Breast epithelium (tissue), 4 donors: Measurements from ENCODE around the gene SERPINA5. TPM values are rescaled to one million over a fixed set of nuclear protein-coding genes. Genes with fewer than 3 reads are reported as not detected.
"Not testable (repeated sequence)": the region's sequence is repeated elsewhere in the genome, so short reads cannot be mapped to it uniquely, and the experiment has no call there.

Source experiments
- DNase-seq, 2 donors: peaks; one replicate each; pipeline ENCODE4 v3.0.0-alpha.2; 2019; ENCODE audit warnings: low spot score in 2 of 2
- H3K27ac ChIP-seq, 2 donors: fragments of 200-600 bp; sonication (generic) in 1 of 2; one replicate each; pipeline ENCODE4 v1.5.1; 2016 to 2019; ENCODE audit warnings: mild to moderate bottlenecking in 1 of 2
- H3K27me3 ChIP-seq, 2 donors: fragments of 200-600 bp; sonication (generic) in 1 of 2; one replicate each; pipeline versions ENCODE4 v1.5.1 to v1.6.0; 2017 to 2019; ENCODE audit warnings: control low read depth in 1 of 2, mild to moderate bottlenecking in 1 of 2
- H3K36me3 ChIP-seq: fragments of 200-600 bp; one replicate; pipeline ENCODE4 v1.5.1; 2019
- H3K4me1 ChIP-seq, 2 donors: fragments of 200-600 bp; sonication (generic); one replicate each; pipeline ENCODE4 v1.5.1; 2016 to 2019; ENCODE audit warnings: control low read depth in 1 of 2
- H3K4me3 ChIP-seq, 3 donors: fragments of 200-600 bp; sonication (generic); 1 replicate in 2 of 3; 2 replicates in 1 of 3; pipeline ENCODE4 v1.5.1; 2016 to 2019; ENCODE audit warnings: mild to moderate bottlenecking in 3 of 3, moderate library complexity in 2 of 3
- H3K9me3 ChIP-seq, 2 donors: fragments of 200-600 bp; sonication (generic) in 1 of 2; one replicate each; pipeline ENCODE4 v1.5.1; 2016 to 2019; ENCODE audit warnings: control low read depth in 1 of 2
- POLR2A ChIP-seq: fragments of 450-650 bp; IDR thresholded peaks from one replicate; pipeline ENCODE4 v1.6.1; 2016; ENCODE audit warnings: antibody characterized with exemption, mild to moderate bottlenecking, moderate library complexity
- POLR2AphosphoS5 ChIP-seq, 3 donors: sonication (generic); formaldehyde crosslinking; IDR thresholded peaks; one replicate each; pipeline ENCODE4 v1.6.1; 2017; ENCODE audit warnings: antibody characterized with exemption in 3 of 3
- intact Hi-C: fragments of 100-400 bp; cut with DNase I; formaldehyde crosslinking; loops from one replicate; pipeline ENCODE4 v1.15.1; 2023; ENCODE audit warnings: low total_unique reads
- total RNA-seq, 3 donors: library from RNA; depleted of rRNA; stranded (reverse); fragments of >200 nt; gene quantifications; one replicate each; pipeline ENCODE4 v1.1.0, GENCODE V29; 2016
- TF ChIP-seq, protein P1 (sequence below), 3 donors: fragments of 450-650 bp; IDR thresholded peaks; one replicate each; pipeline ENCODE4 v1.5.1; 2016 to 2017; ENCODE audit warnings: antibody characterized with exemption in 3 of 3, mild to moderate bottlenecking in 3 of 3, moderate library complexity in 3 of 3

Gene SERPINA5
- total RNA-seq, 3 donors from 2014 or later, result 4.3 to 32.9 (median 20.6) TPM

DNA sequence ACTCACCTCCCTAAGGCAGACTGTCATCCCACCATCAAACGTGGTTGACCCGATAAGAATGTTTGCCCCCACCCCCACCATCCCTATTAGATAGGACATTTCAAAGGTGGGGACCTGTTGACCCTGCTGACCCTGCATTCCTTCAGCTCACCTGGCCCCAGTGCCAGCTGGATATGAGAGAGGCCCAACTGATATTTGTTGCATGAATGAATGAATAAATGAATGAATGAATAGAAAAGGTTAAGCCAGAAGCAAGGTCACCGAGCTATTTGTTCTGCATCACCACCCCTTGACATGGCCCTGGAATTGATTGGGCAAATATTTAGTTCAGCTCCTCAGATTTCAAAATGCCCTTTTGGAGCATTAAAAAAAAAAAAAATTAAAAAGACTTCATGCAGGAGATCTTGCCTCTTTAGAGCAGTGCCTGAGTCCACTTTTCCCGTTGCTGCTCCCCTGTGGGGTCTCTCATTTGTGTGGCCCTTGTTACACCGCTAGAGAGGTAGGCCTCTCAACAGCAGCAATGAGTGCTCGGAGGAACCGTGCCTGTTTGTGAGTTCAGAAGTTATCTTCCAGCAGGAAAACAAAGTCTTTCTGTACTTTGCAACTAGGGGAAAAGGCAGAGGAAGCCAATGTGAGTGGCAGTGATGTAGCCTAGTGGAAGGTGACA lies 8.5 kb upstream of the SERPINA5 start:
- no peak overlapping the region for H3K4me3 ChIP-seq
- H3K27ac ChIP-seq, result peak overlapping the region in 1 of 2 donors; percentile 52
- H3K36me3 ChIP-seq, result no peaks in the 10 kb centered on the region
- no peak for DNase-seq
- H3K9me3 ChIP-seq, result no peaks in the 10 kb centered on the region
- peaks cover 0 to 3% of the 10 kb centered on the region in 2 donors for H3K4me1 ChIP-seq
- H3K27me3 ChIP-seq, result no peaks in the 10 kb centered on the region
- TF ChIP-seq, protein P1, sequence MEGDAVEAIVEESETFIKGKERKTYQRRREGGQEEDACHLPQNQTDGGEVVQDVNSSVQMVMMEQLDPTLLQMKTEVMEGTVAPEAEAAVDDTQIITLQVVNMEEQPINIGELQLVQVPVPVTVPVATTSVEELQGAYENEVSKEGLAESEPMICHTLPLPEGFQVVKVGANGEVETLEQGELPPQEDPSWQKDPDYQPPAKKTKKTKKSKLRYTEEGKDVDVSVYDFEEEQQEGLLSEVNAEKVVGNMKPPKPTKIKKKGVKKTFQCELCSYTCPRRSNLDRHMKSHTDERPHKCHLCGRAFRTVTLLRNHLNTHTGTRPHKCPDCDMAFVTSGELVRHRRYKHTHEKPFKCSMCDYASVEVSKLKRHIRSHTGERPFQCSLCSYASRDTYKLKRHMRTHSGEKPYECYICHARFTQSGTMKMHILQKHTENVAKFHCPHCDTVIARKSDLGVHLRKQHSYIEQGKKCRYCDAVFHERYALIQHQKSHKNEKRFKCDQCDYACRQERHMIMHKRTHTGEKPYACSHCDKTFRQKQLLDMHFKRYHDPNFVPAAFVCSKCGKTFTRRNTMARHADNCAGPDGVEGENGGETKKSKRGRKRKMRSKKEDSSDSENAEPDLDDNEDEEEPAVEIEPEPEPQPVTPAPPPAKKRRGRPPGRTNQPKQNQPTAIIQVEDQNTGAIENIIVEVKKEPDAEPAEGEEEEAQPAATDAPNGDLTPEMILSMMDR (IDR thresholded peaks at IDR 0.05), result no peak
- TF ChIP-seq POLR2AphosphoS5 (IDR thresholded peaks at IDR 0.05) (no peak), POLR2A (no peak)
- intact Hi-C loops, result no loop called here

DNA sequence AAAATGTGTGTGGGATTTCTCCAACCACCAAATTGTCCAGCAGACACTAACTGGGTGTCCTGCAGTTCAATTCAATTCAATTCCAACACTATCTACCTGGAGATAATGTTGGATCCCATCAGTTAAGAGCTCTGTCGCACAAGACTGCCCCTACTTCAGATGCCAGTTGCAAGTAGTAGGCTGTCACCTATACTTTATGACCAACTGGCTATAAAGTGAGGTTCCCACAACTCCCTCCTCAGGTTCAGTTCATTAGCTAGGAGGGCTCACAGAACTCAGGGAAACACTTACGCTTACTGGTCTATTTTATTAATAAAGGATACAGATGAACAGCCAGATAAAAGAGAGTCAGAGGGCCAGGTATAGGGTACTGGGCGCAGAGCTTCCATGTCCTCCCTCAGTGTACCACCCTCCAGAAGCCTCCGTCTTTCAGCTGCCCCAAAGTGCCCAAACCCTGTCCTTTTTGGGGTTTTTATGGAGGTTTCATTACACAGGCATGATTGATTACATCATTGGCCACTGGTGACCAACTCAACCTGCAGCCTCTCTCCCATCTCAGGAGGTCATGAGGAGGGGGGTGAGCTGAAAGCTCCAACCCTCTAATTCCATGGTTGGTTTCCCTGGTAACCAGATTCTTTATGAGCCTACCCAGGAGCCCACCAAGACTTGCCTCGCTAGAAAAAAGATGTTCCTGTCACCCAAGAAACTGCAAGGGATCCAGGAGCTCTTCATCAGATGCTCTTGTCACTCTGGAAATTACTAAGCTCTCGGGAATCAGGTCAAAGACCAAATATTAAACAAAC lies 7.5 kb upstream of the SERPINA5 start:
- Histone ChIP-seq H3K27me3 (no peaks in the 10 kb centered on the region), H3K9me3 (no peaks in the 10 kb centered on the region), H3K36me3 (no peaks in the 10 kb centered on the region), H3K4me3 (no peak overlapping the region), H3K4me1 (peaks cover 0 to 3% of the 10 kb centered on the region in 2 donors), H3K27ac (no peak overlapping the region)
- DNase-seq, result no peak
- intact Hi-C loops, result no loop called here
- no peak for TF ChIP-seq POLR2A
- TF ChIP-seq, protein P1 (IDR thresholded peaks at IDR 0.05), result no peak
- TF ChIP-seq POLR2AphosphoS5 (IDR thresholded peaks at IDR 0.05), result no peak

DNA sequence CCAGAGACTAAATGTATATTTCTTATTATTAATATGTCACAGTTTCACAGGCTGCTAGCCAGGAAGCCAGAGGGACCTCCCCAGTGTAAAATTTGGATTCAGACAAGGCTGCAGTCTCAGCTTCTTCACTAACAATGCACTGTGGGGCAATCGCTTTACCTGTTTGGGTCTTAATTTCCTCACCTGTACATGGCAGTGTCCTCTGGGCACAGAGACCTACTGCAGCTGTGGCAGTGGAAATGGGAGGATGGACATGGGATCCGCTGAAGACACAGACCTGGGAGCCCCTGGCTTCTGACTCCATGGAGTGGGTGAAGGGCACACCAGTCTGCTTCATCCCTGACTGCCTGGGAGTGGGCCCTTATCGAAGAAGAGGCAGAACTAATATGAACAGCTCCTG lies 6.9 kb upstream of the SERPINA5 start:
- H3K27me3 ChIP-seq, result no peaks in the 10 kb centered on the region
- H3K9me3 ChIP-seq, result no peaks in the 10 kb centered on the region
- H3K36me3 ChIP-seq, result no peaks in the 10 kb centered on the region
- no peak overlapping the region for H3K4me3 ChIP-seq
- DNase-seq, result no peak
- no peak overlapping the region for H3K27ac ChIP-seq
- intact Hi-C loops, result no loop called here
- peaks cover 0 to 3% of the 10 kb centered on the region in 2 donors for H3K4me1 ChIP-seq
- TF ChIP-seq, protein P1 (IDR thresholded peaks at IDR 0.05), result no peak
- TF ChIP-seq POLR2AphosphoS5 (IDR thresholded peaks at IDR 0.05), result no peak
- TF ChIP-seq POLR2A, result no peak

DNA sequence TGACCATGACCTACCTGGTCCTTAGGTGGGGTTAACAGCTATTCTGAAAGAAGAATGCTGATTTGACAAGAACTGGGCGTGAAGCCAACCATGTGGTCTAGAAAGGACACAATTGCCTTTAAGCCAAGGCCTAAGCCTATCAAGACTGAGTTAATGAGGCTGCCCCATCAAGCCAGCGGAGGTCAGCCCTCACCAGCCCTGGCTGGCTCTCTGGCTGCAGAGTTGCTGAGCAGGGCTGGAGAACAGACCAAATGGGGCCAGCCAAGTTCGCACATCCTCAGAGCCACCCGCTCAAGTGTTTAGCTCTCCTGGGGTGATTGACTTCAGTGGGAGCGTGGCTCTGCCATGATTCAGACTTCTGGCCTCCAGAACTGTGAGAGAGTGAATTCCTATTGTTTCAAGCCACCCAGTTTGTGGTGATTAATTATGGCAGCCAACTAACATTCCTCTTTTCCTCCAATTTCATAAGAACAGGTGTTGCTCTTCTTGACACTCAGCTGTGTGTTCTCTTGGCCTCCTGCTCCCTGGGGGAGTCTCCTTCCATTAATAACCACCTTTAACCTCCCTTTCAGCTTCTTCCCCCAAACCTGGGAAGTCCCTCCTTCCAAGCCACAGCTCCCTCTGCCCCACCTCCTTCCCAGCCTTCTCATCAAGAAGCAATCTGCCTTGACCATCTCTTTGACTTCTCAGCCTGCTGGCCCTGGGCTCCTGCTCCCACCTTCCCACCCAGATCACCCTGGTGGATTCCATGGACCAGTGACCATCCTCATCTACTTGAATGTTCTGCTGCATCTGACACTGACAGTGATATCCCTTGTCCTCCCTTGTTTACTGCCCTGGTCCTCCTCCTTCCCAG lies 5.3 kb upstream of the SERPINA5 start:
- no peak for DNase-seq
- no peaks in the 10 kb centered on the region for H3K36me3 ChIP-seq
- H3K27ac ChIP-seq, result no peak overlapping the region
- peaks cover 0 to 7% of the 10 kb centered on the region in 2 donors for H3K4me1 ChIP-seq
- intact Hi-C loops, result no loop called here
- no peak overlapping the region for H3K4me3 ChIP-seq
- TF ChIP-seq POLR2A (no peak), POLR2AphosphoS5 (IDR thresholded peaks at IDR 0.05) (no peak)
- TF ChIP-seq, protein P1 (IDR thresholded peaks at IDR 0.05), result no peak
- no peaks in the 10 kb centered on the region for H3K9me3 ChIP-seq
- H3K27me3 ChIP-seq, result no peaks in the 10 kb centered on the region

DNA sequence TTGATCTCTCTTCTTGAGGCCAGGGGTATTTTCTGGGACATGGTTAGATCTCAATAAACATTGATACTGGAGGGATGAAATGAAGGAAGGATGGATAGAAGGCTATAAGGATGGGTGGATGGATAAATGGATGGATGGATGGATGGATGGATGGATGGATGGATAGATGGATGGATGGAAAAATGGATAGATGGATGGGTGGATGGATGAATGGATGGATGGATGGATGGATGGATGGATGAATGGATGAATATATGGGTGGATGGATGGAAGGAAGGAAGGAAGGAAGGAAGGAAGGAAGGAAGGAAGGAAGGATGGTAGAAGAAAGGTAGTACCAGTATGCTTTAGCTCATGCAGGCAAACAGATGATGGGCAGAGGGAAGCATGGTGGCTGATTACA lies 3.8 kb upstream of the SERPINA5 start:
- H3K27ac ChIP-seq, intact Hi-C loops, H3K4me1 ChIP-seq, H3K9me3 ChIP-seq, H3K27me3 ChIP-seq, DNase-seq, H3K4me3 ChIP-seq, H3K36me3 ChIP-seq: not testable (repeated sequence)
